ENCODE results near the gene ATG7.

Gene ATG7

DNA sequence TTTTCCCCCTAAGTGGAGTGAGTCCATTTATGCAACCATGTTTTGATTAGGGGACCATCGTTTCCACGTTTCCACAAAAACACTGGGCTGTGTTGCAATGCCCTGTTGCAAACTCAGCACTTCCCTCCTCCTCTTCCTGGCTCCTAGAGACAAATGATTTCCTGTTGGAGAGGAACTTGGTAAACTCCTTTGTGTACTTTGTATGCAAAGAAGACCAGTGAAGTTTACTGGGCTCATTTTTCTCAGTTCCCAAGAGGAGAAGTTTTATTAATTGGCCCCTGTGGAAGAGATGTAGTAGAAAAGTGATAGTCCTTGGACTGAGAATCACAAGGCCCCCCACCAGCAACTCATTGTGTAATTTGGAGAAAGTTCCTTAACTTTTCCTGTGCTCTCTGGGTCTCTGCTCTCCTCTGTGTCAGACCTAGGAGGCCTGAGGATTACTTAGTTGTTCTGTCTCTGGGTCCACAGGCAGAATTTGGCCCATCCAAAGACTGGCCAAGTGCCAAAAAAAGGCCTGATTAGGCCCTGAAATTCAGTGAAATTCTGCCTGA is 95.0 kb downstream of the ATG7 start:
- DNase-seq = no peak

DNA sequence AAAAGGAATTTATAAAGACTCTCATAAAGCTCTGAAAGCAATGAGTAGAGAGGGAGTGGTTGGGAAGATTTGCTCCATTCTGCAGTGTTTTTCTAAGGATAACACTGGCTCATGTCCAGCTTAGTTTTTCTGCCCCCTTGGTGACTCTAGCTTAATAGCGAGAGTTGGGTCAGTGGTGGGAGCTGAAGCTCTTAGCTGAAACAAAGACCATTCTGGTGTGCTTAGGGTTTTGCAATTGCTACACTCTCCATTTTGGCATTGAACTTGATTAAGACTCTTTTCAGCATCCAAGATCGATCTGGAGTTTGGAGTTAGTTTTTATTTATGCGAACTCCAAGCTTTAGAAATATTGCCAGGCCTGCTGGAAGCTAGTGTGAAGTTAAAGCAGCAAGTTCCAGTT is 98.0 kb downstream of the ATG7 start:
- no peak for DNase-seq

DNA sequence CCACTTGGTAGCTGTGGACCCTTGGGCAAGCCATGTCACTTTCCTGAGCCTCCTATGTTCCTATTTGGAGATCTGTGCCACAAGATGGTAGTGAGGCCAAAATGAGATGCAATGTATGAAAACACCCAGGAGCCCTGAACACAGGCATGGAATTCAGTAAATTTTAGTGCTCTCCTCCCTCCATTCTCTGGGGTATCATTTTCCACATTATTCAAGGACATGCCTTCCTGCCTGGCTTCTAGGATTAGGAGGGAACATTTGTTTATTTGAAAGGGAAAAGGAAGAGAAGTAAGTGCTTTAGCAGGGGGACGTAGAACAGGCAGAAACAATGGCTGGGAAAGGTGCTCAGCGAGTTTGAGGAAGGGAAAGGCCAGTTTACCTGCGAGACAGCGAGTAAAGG is 98.8 kb downstream of the ATG7 start:
- DNase-seq = no peak

DNA sequence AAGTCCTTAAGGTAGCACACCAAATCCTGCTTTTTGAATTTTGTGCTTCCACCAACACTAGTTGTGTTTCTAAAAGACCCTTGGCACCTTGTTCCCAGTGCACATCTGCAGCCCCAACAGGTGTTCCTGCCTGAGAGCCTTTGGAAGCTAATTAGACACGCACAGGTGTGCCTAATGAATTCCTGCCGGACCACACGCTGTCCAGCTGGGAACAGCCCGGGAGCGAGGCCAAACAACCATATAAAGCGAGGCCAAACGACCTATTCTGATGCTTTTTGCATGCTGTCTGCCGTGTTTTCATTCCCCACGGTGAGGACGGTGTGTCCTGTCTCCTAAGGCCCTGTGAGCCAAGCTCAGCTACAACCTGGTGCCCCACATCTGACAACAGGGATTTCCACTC is 99.5 kb downstream of the ATG7 start:
- no peak for DNase-seq

DNA sequence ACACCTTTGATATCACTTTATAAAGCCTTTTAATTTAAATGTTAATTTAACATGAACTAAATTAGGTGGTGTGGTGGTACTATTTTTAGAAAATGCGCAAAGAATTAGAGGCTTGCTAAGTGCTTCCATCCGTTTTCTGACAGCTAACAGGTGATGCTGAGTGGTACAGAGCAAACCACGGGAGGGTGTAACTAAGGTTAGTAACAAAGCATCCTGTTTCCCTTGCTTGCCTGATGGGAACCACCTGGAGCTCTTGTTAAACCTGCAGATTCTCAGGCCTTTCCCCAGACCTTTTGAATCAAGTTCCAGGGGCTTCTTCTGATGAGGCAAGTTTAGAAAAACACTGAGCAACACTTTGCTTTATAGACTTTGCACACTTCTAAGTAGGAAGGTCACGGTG is 101.0 kb downstream of the ATG7 start:
- DNase-seq = no peak

DNA sequence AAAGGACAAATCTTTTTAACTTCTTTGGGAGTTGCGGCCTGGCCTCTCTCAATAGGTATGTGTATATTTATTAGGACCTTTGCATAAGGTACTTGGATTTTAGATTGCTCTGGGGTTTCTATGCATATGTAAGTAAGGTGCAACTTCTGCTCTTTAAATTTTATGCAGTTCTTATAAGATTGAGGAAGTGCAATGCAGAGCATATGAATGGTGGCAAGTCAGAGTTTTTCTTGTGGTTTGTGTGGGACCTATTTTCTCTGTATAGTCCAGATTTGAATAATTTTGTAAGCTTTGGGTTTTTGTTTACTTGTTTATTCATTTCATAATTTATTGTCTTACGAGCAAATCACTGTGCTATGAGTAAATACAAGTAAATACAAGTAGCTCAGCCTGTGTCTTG is 101.5 kb downstream of the ATG7 start:
- no peak for DNase-seq

DNA sequence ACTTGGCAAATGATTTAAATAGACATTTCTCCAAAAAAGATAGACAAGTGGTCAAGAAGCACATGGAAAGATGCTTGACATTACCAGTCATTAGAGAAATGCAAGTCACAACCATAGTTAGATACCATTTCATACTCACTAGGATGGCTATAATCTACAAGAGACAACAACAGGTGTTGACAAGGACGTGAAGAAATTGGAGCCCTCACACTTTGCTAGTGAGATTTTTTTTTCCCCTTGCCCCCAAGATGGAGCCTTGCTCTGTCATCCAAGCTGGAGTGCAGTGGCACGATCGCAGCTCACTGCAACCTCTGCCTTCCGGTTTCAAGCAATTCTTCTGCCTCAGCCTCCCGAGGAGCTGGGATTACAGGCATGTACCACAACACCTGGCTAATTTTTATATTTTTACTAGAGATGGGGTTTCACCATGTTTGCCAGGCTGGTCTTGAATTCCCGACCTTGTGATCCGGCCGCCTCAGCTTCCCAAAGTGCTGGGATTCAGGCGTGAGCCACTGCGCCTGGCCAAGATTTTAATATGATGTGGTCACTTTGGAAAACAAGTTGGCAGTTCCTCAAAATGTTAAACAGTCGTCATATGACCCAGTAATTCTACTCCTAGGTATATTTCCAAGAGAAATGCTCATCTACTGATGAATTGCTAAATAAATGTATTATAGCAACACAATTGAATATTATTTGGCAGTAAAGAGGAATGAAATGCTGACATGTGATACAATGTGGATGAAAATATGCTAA is 103.3 kb downstream of the ATG7 start:
- DNase-seq = no peak

DNA sequence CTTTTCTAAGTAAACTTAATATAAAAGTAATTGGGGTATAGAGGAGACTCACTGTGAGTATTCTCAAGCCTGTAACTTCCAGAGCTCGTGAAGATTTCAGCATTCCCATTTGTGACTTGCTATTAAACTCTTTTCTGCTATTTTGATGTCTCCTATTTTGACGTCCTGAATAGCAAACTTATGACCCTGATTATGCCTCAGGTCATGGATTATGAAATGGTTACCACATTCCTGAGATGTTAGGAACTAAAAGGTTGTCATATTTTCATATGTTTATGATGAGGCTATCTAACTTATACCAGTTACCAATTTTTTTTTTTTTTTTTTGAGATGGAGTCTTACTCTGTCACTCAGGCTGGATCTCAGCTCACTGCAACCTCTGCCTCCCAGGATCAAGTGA is 105.5 kb downstream of the ATG7 start:
- no peak for DNase-seq

DNA sequence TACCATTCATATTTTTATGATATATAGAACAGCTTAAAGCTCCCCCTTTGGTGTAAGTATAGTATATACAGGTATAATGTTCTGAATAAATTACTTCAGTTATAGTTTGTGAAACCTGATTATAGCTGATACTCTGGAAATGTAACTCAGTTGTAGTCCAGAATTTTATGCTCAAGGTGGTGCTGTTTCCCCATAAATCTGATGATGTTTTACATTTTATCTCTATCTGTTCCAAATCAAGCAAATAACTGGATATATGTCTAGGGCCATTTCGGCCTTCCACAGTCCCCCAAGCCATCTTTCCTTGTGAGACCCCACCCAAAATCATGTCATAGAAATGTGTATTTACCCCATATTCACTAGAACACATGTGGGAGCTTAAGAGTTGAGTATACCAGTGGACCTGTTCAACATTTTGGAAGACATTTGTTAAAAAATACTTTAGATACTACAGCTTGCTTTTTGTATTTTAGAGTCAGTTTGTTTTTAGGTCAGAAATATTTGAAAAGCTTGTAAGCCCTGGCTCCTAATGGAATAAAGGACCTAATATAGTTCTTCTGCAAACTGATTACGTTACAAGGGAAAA is 107.1 kb downstream of the ATG7 start:
- no peak for DNase-seq

DNA sequence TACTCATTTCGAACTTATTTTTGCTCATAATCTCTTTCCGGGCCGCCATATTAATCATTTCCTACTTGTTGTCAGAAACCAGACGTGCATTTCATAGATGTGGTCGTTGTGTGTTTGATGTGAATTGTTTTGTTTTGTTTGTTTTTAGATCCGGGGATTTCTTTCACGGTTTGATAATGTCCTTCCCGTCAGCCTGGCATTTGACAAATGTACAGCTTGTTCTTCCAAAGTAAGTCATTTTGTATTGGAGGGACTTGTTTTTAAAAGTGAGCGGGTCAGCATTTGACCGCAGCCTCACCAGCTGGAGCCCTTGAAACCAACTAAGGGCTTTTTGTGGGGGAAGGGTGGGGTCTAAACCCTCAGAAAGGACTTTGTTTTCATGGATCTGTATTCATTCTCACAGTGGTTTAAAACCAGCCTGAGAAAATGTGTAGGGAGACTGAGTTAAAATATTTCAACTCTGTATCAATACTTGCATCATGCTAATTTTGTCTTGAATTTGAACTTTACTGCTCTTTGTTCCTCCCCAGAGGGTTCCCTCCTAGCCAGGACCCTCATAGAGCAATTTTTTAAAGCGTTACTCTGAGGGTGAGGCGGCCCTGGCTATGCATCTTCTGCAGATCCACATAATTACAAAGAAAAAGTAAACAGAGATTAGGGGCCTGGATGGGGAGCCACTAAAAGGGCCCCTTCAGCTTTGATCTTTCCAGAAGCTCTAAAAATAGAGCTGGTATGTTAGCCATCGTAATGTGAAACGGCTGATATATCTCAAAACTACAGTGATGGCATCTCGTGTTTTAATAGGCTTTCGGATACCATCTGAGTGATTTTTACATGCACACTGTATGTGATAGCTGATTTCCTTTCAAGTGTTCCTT is 107.9 kb downstream of the ATG7 start:
- no peak for DNase-seq

DNA sequence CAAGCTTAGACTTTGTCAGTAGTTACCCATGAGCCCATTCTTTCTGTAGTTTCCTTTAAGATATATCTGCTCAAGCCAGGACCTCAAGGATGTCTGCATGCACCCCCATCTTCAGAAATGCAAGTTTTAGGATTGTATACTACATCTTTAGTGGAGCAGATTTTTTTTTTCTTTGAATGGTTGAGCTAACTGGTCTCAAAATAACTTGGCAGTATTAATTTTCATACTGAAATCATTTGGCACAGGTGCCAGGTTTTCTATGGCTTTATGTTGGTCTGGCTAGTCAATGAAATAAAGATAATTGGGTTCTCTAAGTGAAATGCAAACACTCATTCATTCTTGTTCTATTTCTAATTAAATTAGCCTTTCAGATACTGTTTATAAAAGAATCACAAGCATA is 108.9 kb downstream of the ATG7 start:
- DNase-seq = no peak

DNA sequence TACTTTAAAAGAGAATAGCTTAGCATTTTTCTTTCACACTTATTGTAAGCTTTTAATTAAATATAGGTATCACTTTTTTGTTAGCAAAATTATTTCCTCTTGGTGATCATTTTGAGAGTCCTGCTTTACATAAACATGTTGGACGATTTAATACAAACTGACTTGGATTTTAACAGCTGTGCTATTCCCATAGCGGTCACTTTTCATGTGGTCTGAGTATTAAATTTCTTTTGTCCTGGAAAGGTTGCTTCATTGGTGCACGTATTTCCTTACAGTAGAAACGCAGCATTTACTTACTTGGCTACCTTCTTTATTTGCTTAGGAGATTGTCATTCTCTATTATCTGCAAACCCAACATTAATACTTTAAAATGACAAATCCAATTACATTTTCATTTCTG is 109.4 kb downstream of the ATG7 start:
- DNase-seq = no peak

DNA sequence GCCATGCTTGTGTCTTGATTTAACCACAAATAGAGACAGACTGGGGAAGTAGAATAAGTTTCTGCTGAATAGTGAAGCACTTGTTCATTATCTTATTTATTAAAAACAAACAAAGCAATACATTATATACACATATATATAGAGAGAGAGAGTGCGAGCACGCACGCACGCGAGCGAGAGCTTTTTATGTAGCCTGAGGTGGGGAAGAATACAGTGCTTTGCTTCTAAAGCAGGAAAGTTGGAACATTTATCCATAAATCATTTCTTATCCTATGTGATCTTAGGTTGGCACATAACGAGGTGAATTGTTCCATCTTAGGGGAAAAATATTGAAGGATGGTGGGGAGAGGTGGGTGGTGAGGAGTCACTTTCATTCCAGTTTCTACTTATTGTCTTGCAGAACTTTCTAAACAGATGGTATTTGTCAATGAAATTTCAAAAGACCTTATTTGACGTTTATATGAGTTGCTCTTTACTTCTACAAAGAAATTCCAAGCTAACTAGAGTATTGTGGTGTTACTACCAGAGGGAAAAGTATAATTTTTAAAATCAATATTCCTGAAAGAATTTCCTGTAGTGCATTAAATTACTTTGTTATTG is 110.0 kb downstream of the ATG7 start:
- no peak for DNase-seq

DNA sequence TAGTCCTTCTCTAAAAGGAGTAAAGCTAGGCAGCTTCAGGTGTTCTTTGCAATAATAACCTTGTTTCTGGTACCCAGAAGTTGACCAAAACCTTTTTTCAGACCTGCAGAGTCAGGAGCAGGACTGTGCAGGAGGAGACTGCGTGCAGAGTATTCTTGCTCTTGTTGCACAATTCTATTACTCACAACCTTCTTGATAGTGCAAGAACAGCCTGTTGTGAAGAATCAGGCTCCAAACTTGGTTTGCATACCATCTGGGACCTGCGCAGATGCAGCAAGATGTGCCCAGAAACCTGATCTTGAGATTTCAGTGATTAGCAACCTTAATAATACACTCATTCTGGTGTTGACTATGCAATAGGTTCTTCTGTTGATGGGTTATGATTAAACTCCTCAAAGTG is 111.9 kb downstream of the ATG7 start:
- DNase-seq = no peak

DNA sequence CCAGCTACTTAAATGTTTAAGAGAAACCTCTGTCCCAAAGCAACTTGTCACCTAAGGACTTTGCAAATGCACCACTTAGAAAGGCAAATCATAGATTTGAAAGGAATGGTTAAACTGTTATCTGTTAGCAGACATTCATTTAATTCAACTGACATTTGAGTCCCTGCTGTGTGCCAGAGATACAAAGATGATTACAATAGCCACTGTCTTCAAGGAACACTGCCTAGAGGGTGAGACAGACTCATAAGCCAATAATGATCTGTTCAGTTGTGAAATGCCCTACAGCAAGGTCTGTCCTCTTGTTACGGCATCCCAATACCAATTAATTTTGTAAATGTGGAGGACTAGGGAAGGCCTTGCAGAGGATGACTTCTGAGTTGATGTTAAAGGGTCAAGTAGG is 113.1 kb downstream of the ATG7 start:
- no peak for DNase-seq

DNA sequence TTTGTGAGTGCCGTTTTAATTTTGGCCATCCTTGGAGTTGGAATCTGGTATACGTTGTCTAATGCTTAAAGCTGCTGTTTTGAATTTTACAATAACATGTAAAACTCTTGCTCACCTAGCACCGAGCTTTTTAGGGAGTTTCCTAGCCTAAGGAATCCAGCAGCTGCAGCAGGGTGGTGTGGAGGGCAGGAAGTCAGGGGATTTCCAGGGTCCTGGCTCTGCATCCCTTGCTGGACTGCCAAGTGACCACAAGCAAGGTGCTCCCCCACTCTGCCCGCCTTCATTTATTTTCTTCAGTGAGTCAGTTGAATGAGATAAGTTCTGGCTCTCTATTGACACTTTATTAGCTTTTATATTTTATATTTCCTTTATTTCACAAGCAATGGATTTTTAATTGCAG is 113.7 kb downstream of the ATG7 start:
- no peak for DNase-seq

DNA sequence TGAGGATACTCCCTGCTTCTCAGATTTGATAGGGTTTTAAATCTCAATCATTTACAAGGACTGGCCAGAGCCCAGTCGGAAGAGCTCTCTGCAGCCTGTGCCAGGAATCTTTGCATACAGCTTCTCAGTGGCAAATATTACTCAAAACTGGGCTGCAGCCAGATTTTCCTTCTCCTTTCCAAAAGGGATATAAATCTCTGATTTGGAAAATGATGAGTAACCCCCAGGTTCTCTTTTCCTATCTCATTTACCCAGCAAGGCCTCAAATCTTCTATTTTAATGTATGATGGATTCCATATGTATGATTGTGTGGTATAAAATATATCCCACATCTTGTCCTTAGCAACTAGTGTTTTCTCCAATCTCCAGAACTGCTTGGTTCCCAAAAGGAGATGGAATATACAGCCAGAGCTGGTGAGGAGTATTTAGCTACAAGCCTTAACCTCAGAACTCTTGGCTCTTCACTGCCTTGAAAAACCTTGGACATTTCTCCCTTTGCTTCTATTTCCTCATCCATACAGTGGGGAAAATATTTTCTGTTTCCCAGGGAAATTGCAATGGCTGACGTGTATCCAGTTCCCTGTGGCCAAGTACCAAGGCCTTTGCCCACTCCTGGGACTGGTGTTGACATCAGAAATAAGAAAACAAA is 114.4 kb downstream of the ATG7 start:
- no peak for DNase-seq

DNA sequence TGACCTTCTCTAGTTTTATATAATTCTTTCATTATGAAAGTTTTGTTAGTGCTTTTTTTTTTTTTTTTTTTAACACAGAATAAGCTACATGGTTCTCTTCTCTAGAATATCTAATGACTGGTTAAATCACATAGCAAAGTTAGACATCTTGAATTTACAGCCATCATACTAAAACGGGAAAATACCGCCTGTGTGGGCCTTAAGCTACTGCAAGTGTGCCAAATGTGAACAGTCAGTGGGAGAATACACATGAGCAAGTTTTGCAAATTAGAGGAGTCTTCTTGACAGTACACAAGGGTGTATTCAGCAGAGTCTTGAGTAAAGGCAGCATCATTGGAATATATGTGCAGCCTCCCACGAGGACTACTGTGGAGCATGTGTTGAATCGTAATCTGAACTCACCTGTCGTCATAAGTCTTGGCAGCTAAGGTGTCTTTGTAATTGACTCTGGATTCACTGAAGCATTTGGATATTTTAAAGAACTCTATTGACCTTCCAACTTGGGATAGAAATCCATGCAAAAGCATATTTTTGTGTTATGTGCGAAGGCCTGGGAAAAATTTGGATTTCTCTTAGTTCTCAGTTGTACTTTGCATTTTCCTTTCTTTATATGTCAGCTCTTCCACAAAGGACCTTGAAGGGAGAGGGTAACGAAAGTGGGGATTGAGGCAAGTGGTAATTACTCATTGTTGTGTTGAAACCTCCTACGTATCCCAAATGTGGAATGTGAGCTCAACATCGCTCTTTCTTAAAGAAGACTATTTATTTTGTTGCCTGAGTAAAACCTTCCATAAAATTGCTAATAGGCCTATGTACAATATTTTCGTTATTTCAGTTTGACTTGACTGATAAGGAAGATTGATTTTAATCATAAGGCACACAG is 117.4 kb downstream of the ATG7 start:
- DNase-seq = no peak

DNA sequence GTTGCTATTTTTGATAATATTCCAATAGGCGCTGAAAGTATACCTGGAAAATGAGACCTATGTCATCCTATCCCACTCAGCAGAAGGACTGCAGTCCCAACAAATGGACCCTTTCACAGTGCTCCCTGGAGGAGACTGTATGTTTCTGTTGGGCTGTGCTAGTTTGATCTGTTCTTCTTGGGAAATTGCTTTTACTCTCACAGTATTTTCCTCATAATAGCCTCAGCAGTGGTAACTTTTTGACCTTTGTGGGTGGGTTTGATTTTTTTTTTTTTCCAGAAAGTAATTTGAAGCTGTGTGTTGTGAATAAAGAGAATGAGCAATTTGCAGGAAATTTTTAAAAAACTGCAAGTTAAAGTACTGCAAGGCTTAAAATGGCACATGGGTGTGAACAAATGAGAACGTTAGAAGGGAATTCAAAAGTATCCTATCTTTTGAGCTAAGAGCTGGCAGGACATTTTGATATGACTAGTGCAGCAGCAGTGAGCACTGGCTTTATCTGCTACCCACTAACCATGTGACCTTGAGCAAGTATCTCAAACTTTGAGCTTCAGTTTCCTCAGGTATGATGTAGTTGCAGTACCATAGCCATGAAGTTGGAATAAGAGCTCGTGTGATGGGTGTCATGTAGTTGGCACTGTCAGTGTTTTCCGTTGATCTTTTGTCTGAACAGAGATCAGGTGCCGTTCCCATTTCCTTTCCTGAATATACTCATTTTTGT is 118.4 kb downstream of the ATG7 start:
- no peak for DNase-seq

DNA sequence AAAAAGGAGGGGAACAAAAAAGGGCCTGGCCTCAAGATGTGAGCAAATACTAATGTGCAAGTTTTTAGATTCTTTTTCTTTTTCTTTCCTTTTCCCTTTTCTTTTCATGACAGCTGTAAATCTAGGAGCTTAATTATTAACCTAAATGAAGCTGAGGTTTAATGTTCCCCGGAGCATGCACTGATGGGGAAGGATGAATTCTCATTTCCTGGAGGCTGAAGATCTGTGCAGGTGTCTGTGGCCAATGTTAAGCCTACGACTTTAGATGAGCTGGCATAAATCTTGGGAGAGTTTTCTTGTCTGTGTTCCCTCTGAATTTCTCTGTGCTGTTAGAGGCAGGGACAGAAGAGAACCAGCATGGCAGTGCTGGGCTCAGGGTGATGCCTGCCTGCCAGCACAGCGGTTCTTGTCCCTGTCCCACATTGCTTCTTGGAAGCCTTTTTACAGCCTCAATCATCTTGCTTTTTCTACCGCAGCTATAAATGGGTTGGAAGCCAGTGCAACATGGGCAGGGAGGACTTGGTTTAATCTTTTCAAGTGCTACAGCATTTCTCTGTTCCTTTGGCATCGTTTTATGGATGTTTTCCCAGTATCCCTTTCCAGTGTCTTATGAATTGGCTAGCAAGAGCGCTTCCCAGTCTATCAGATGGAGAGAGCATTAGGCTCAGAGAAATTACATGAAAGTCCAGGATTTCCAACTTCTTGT is 119.1 kb downstream of the ATG7 start:
- no peak for DNase-seq
